GM12878 (cell line): Measurements from ENCODE around the gene TMEM38B. TPM values are rescaled to one million over a fixed set of nuclear protein-coding genes. Genes with fewer than 3 reads are reported as not detected.

Experiments
- ATAC-seq: fragments of 200-7000 bp; cut with Tn5 transposase; 3 replicates; pipeline ENCODE4 v1.9.1; 2020; ENCODE audit warnings: mild to moderate bottlenecking, moderate library complexity
- BruUV-seq: library from RNA; stranded (reverse); fragments of 400-500 nt; replicated peaks from 2 replicates; lab custom pipeline; 2021; lab: Mats Ljungman, UMichigan
- CTCF ChIA-PET: fragments of 300-600 bp; sonication (Branson Sonifier 250); formaldehyde crosslinking; extraction: SDS; loops from one replicate; lab custom pipeline; 2021; ENCODE audit warnings: inconsistent platforms; lab: Yijun Ruan, JAX
- POLR2A ChIA-PET: fragments of 350-600 bp; formaldehyde crosslinking; extraction: SDS; loops from one replicate; lab custom pipeline; 2021; ENCODE audit warnings: inconsistent platforms; lab: Charles Lee
- RAD21 ChIA-PET: fragments of 300-600 bp; sonication (Branson Sonifier 250); formaldehyde crosslinking; loops from one replicate; lab custom pipeline; 2023; ENCODE audit warnings: antibody characterized with exemption; ENCODE audit not compliant: unreplicated experiment; lab: Charles Lee
- SMC1A ChIA-PET: fragments of 300-600 bp; sonication (Branson Sonifier 250); formaldehyde crosslinking; loops from one replicate; lab custom pipeline; 2023; ENCODE audit not compliant: unreplicated experiment, uncharacterized antibody; lab: Charles Lee
- DNase-seq: peaks from one replicate; pipeline ENCODE4 v3.0.0-alpha.2; 2011; ENCODE audit warnings: low read depth, low spot score
- FAIRE-seq: peaks from 3 replicates; lab custom pipeline; 2011; peaks lifted over from hg19 to GRCh38; lab: Jason Lieb, UNC
- H2AFZ ChIP-seq: 2 replicates; pipeline ENCODE4 v1.6.0; 2011; ENCODE audit warnings: low read depth, low read length, control low read depth; ENCODE audit not compliant: control insufficient read depth
- H3K27ac ChIP-seq: 2 replicates; pipeline ENCODE4 v1.5.1; 2011; ENCODE audit warnings: control low read depth; ENCODE audit not compliant: control insufficient read depth, insufficient read depth
- H3K27me3 ChIP-seq, 2 experiments: replicated peaks in 1 of 2; 2 replicates each; pipeline versions ENCODE4 v1.6.0 to v1.6.1; 2011; ENCODE audit warnings: low read length in 1 of 2; ENCODE audit not compliant: control insufficient read depth in 2 of 2, insufficient read depth in 2 of 2
- H3K36me3 ChIP-seq, 2 experiments: 2 replicates each; pipeline ENCODE4 v1.5.1; 2011; ENCODE audit warnings: low read length in 1 of 2; ENCODE audit not compliant: control insufficient read depth in 2 of 2, insufficient read depth in 2 of 2
- H3K4me1 ChIP-seq: 2 replicates; pipeline ENCODE4 v1.6.1; 2011; ENCODE audit warnings: mild to moderate bottlenecking, low read length, moderate library complexity, mixed read lengths; ENCODE audit not compliant: control insufficient read depth, insufficient read depth
- H3K4me2 ChIP-seq: 2 replicates; pipeline ENCODE4 v1.6.0; 2011; ENCODE audit warnings: control low read depth; ENCODE audit not compliant: control insufficient read depth, insufficient read depth
- H3K4me3 ChIP-seq: fragments of 200-600 bp; sonication (generic); 2 replicates; pipeline ENCODE4 v1.5.1; 2016
- H3K79me2 ChIP-seq: 2 replicates; pipeline ENCODE4 v1.6.0; 2011; ENCODE audit warnings: low read length; ENCODE audit not compliant: control insufficient read depth, insufficient read depth
- H3K9ac ChIP-seq: 2 replicates; pipeline ENCODE4 v1.8.0; 2011; ENCODE audit warnings: low read length, control low read depth, mixed read lengths; ENCODE audit not compliant: control insufficient read depth, insufficient read depth
- H3K9me3 ChIP-seq: replicated peaks from 3 replicates; pipeline ENCODE4 v1.5.1; 2011; ENCODE audit warnings: mild to moderate bottlenecking, low read length; ENCODE audit not compliant: control insufficient read depth, insufficient read depth
- H4K20me1 ChIP-seq: 2 replicates; pipeline ENCODE4 v1.6.0; 2011; ENCODE audit not compliant: control insufficient read depth, insufficient read depth
- EZH2 ChIP-seq: IDR thresholded peaks from 2 replicates; pipeline ENCODE4 v1.6.1; 2012; ENCODE audit warnings: low read depth, mild to moderate bottlenecking, control low read depth, inconsistent platforms, low read length, borderline replicate concordance; ENCODE audit not compliant: control insufficient read depth
- HCFC1 ChIP-seq: fragments of 150-350 bp; IDR thresholded peaks from 2 replicates; pipeline ENCODE4 v1.6.1; 2014; ENCODE audit warnings: low read length
- HDGF ChIP-seq: fragments of 450-650 bp; IDR thresholded peaks from 2 replicates; pipeline ENCODE4 v1.6.1; 2016; ENCODE audit warnings: antibody characterized with exemption
- JUND ChIP-seq: IDR thresholded peaks from 2 replicates; pipeline ENCODE4 v1.6.1; 2012; ENCODE audit warnings: low read depth, mild to moderate bottlenecking, low read length, improper control_type of control experiment, moderate library complexity
- KDM1A ChIP-seq: fragments of 200-600 bp; sonication (generic); IDR thresholded peaks from 2 replicates; pipeline ENCODE4 v1.6.1; 2016; ENCODE audit warnings: borderline replicate concordance
- KLF5 ChIP-seq: fragments of 450-650 bp; IDR thresholded peaks from 2 replicates; pipeline ENCODE4 v1.6.1; 2014; ENCODE audit warnings: mild to moderate bottlenecking; ENCODE audit not compliant: partially characterized antibody
- MTA2 ChIP-seq: fragments of 450-650 bp; IDR thresholded peaks from 2 replicates; pipeline ENCODE4 v1.6.1; 2016; ENCODE audit warnings: low read depth, mild to moderate bottlenecking, moderate library complexity
- NFXL1 ChIP-seq: fragments of 450-650 bp; IDR thresholded peaks from 2 replicates; pipeline ENCODE4 v1.6.1; 2017; ENCODE audit warnings: antibody characterized with exemption, mild to moderate bottlenecking, borderline replicate concordance
- NFYA ChIP-seq: IDR thresholded peaks from 2 replicates; pipeline ENCODE4 v1.6.1; 2011; ENCODE audit warnings: low read depth, mild to moderate bottlenecking, low read length, improper control_type of control experiment, borderline replicate concordance
- NFYB ChIP-seq: IDR thresholded peaks from 2 replicates; pipeline ENCODE4 v1.6.1; 2011; ENCODE audit warnings: low read depth, mild to moderate bottlenecking, low read length, improper control_type of control experiment, moderate library complexity; ENCODE audit not compliant: insufficient read depth
- NR2C1 ChIP-seq: fragments of 450-650 bp; IDR thresholded peaks from 2 replicates; pipeline ENCODE4 v1.6.1; 2017; ENCODE audit warnings: antibody characterized with exemption, mild to moderate bottlenecking, moderate library complexity
- NRF1 ChIP-seq: conservative IDR thresholded peaks from 2 replicates; pipeline ENCODE4 v1.6.1; 2011; ENCODE audit warnings: mild to moderate bottlenecking, low read depth, low read length, improper control_type of control experiment
- PAX5 ChIP-seq: IDR thresholded peaks from 2 replicates; pipeline ENCODE4 v1.6.1; 2011; ENCODE audit warnings: low read depth, low read length, borderline replicate concordance
- SIX5 ChIP-seq: IDR thresholded peaks from 2 replicates; pipeline ENCODE4 v1.6.1; 2011; ENCODE audit warnings: mild to moderate bottlenecking, low read depth, low read length, moderate library complexity; ENCODE audit not compliant: severe bottlenecking
- WRNIP1 ChIP-seq: IDR thresholded peaks from 2 replicates; pipeline ENCODE4 v1.6.1; 2011; ENCODE audit warnings: low read depth, low read length, improper control_type of control experiment, borderline replicate concordance
- WGBS: methylation state at CpG from one replicate; pipeline ENCODE4 v1.1.6; 2016; ENCODE audit warnings: low lambda C conversion rate; ENCODE audit not compliant: insufficient replicate concordance, insufficient coverage; ENCODE audit errors: missing lambda C conversion rate; 5-methylcytosine and 5-hydroxymethylcytosine counted together
- in situ Hi-C: fragments of 300-500 bp; cut with MboI; formaldehyde crosslinking; loops from 9 replicates; pipeline ENCODE4 v1.14.3; 2018; ENCODE audit warnings: mixed read lengths
- intact Hi-C: fragments of 100-400 bp; cut with micrococcal nuclease; formaldehyde crosslinking; loops from one replicate; pipeline ENCODE4 v1.14.2; 2022; ENCODE audit not compliant: unreplicated experiment
- polyA plus RNA-seq, 11 experiments: library from polyadenylated mRNA; depleted of rRNA in 4 of 11; unstranded in 6 of 11; stranded (reverse) in 5 of 11; fragments of >200 nt; fragmentation: Nextera tagmentation in 4 of 11; fragmentation: Illumina TruSeq in 1 of 11; extraction: Ambion mirVana in 4 of 11; extraction: Trizol in 1 of 11; gene quantifications; 1 replicate in 1 of 11; 2 replicates in 10 of 11; pipeline versions ENCODE4 v1.2.1 to v1.2.3, GENCODE V29; 2011 to 2016; ENCODE audit warnings: inconsistent platforms in 2 of 11, missing spikeins in 2 of 11, low read depth in 1 of 11
- total RNA-seq, 4 experiments: library from RNA; depleted of rRNA in 3 of 4; stranded (reverse); fragments of >200 nt in 3 of 4; fragmentation: Illumina TruSeq in 1 of 4; extraction: Trizol in 1 of 4; gene quantifications; 2 replicates each; pipeline versions ENCODE4 v1.2.1 to v1.2.3, GENCODE V29; 2013 to 2021
- TF ChIP-seq, protein P1 (sequence below): fragments of 450-650 bp; IDR thresholded peaks from 2 replicates; pipeline ENCODE4 v1.6.1; 2017; ENCODE audit warnings: mild to moderate bottlenecking, low read depth, inconsistent platforms; ENCODE audit not compliant: poor library complexity, severe bottlenecking
- TF ChIP-seq, protein P2 (sequence below): fragments of 450-650 bp; IDR thresholded peaks from 2 replicates; pipeline ENCODE4 v1.6.1; 2016; ENCODE audit warnings: mild to moderate bottlenecking, moderate library complexity, borderline replicate concordance

Gene TMEM38B
- total and polyA plus RNA-seq, 10 of the 15 experiments (the other 5 are each of a cell fraction or from before 2014, with no cell fraction given), result 8.4 to 22.5 (median 12.7) TPM

DNA sequence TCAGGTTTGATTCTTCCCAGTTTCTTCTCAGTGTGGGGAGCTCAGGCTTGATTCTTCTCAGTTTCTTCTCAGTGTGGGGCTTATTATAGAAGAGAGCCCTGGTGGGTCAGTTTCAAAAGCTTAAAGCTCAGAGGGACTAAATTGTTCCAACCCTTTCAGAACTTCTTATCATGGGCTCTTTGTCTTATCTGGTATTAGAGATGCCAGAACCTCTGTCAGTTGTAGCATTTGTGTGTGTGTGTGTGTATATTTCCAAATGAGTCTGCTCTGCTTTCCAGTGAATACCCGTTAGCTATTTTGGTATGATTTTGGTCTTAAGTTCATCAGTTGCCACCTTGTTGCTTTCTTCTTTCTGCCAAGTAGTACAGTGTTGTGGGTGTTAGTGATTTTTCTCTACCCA lies 21.8 kb downstream of the TMEM38B start:
- H2AFZ ChIP-seq, result no peak overlapping the region
- FAIRE-seq, result no peak
- H3K4me1 ChIP-seq, result no peaks in the 10 kb centered on the region
- no peaks in the 10 kb centered on the region for H3K79me2 ChIP-seq
- in situ Hi-C loops (loop anchor here (5.0 kb wide), 1 partner anchor 294 kb away; no protein-coding TSS in a partner anchor), intact Hi-C loops (no loop called here)
- peaks cover 0 to 3% of the 10 kb centered on the region in 2 experiments; a peak in 2 of 4 replicates for H3K36me3 ChIP-seq
- H3K4me2 ChIP-seq, result no peak overlapping the region
- H3K27me3 ChIP-seq, result no peaks in the 10 kb centered on the region
- H3K9me3 ChIP-seq, result no peaks in the 10 kb centered on the region; the same call in 2 of the 3 replicates
- H4K20me1 ChIP-seq, result no peaks in the 10 kb centered on the region
- H3K9ac ChIP-seq, result no peak overlapping the region
- no peak for ATAC-seq
- WGBS, result 100% methylated on average over 1 of the region's 1 CpG
- H3K4me3 ChIP-seq, result no peak overlapping the region
- H3K27ac ChIP-seq, result no peak overlapping the region
- ChIA-PET CTCF (interaction anchor here (0.7 to 3.9 kb wide), 6 partner anchors 24 to 487 kb away, joined by 3 to 25 read pairs (median 3); no protein-coding TSS in a partner anchor), RAD21 (interaction anchor here (1.1 to 1.4 kb wide), 3 partner anchors 78 to 108 kb away, joined by 3 to 4 read pairs (median 3); no protein-coding TSS in a partner anchor), SMC1A (interaction anchor here (1.0 to 2.2 kb wide), 5 partner anchors 8 to 114 kb away, joined by 3 to 8 read pairs (median 4); no protein-coding TSS in a partner anchor), POLR2A (no interaction called here)
- TF ChIP-seq NR2C1 (no peak), PAX5 (no peak), NFXL1 (no peak), SIX5 (no peak), MTA2 (no peak), JUND (no peak), NRF1 (no peak), NFYB (no peak), HDGF (no peak), WRNIP1 (no peak), NFYA (no peak), KLF5 (no peak), HCFC1 (no peak), EZH2 (no peak), KDM1A (no peak)
- TF ChIP-seq, protein P1, sequence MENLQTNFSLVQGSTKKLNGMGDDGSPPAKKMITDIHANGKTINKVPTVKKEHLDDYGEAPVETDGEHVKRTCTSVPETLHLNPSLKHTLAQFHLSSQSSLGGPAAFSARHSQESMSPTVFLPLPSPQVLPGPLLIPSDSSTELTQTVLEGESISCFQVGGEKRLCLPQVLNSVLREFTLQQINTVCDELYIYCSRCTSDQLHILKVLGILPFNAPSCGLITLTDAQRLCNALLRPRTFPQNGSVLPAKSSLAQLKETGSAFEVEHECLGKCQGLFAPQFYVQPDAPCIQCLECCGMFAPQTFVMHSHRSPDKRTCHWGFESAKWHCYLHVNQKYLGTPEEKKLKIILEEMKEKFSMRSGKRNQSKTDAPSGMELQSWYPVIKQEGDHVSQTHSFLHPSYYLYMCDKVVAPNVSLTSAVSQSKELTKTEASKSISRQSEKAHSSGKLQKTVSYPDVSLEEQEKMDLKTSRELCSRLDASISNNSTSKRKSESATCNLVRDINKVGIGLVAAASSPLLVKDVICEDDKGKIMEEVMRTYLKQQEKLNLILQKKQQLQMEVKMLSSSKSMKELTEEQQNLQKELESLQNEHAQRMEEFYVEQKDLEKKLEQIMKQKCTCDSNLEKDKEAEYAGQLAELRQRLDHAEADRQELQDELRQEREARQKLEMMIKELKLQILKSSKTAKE, result no peak
- TF ChIP-seq, protein P2, sequence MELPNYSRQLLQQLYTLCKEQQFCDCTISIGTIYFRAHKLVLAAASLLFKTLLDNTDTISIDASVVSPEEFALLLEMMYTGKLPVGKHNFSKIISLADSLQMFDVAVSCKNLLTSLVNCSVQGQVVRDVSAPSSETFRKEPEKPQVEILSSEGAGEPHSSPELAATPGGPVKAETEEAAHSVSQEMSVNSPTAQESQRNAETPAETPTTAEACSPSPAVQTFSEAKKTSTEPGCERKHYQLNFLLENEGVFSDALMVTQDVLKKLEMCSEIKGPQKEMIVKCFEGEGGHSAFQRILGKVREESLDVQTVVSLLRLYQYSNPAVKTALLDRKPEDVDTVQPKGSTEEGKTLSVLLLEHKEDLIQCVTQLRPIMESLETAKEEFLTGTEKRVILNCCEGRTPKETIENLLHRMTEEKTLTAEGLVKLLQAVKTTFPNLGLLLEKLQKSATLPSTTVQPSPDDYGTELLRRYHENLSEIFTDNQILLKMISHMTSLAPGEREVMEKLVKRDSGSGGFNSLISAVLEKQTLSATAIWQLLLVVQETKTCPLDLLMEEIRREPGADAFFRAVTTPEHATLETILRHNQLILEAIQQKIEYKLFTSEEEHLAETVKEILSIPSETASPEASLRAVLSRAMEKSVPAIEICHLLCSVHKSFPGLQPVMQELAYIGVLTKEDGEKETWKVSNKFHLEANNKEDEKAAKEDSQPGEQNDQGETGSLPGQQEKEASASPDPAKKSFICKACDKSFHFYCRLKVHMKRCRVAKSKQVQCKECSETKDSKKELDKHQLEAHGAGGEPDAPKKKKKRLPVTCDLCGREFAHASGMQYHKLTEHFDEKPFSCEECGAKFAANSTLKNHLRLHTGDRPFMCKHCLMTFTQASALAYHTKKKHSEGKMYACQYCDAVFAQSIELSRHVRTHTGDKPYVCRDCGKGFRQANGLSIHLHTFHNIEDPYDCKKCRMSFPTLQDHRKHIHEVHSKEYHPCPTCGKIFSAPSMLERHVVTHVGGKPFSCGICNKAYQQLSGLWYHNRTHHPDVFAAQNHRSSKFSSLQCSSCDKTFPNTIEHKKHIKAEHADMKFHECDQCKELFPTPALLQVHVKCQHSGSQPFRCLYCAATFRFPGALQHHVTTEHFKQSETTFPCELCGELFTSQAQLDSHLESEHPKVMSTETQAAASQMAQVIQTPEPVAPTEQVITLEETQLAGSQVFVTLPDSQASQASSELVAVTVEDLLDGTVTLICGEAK, result no peak
- BruUV-seq, result no TSS peak
- DNase-seq, result no peak
